NCI-H1048 (cell line): ENCODE results near the gene PPP1R13B.
"Not testable (repeated sequence)": the region's sequence is repeated elsewhere in the genome, so short reads cannot be mapped to it uniquely, and the experiment has no call there.

Source experiments
- DNase-seq: peaks from one replicate; lab custom pipeline; 2025; lab: John Stamatoyannopoulos, UW

PPP1R13B gene

DNA sequence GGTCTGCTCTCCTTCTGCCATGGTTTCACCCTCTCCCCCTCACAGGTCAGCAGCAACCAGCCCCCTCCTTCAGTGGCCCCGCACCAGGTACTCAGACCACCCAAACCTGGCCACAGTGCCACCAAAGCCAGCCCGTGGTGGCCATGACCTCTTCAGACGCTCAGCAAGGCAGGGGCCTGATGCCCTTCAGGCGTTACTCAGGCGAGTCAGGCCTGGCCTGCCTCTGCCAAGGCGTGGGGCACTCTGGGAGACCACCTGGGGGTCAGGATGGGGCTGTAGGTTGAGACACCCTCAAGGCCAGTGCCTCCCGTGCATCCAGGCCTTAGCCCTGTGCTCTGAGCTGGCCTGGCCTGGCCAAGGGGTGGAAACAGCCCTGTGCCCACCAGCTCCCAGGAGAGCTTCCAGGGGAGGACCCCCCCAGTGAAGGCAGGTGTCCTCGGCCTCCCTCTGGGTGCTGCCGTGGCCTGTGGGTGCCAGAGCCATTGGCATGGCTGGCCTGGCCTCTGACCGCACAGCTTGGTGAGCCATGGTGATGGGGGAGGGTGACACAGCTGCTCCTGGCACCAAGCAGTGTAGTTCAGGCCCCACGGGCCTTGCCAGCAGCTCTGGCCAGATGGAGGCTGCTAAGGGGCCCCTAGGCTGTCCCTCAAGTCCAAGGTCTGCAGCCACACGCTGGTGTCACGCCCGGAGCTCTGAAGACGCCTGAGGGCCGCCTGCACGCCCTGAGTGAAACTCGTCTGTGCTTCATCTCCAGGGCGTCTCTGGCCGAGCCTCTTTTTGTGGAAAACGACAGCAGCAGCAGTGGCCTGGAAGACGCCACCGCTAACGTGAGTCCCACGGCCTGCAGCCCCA is 147.2 kb downstream of the PPP1R13B start:
- no peak for DNase-seq

DNA sequence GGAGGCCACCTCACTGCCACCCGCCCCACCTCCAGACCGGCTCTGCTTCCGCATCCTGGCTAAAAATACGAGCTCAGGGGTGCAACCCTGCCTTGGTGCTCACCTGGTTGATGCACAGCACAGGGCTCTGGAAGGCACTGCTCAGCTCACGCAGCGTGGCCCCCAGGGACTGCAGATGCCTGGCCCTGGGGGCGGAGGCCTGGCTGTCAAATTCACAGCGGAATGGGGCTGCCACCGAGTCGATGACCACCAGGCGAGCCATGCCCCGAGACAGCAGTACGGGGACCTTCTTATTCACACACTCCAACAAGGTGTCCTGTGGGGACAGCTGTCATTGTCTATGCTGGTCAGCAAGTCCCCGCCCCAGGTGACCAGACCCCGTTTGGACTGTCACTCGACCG is 148.1 kb downstream of the PPP1R13B start:
- DNase-seq, result no peak

DNA sequence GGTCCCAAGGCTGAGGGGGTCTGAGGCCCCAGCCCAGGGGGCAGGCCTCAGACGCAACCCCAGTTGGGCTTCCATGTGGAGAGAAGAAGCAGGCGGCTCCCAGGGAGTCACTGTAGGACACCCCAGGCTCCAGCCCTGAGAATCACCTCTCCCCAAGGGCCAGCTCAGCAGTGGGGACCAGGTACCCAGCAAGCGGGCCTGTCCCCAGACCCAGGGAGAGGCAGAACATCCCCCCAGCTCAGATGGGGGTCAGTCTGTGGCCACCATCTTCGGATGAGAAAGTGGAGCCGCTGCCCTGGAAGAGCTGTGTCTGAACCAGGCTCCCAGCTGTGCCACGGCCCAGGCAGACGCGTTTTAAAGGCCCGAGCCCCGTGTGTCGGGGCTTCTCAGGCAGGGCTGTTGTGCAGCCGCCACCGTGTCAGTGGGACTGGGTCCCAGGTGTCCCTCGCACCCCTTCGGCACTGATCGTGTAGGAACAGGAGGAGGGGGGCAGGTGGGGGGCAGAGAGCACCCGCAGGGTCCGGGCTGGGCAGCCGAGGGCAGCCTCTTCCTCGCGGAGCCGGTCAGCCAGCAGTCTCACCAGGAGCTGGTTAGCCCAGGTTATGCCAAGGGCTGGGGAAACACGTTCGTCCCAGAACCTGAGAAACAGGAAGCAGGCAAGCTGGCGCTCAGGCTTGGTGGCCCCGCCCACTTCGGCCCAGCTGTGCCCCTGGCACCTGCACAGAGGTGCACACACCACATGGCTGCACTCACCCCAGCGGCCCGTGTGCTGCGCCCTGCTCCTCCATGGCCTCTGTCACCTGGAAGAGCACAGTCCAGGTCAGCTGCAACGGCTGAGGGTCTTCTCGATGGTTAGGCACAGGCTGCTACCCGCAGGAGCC is 148.8 kb downstream of the PPP1R13B start:
- DNase-seq, result no peak

DNA sequence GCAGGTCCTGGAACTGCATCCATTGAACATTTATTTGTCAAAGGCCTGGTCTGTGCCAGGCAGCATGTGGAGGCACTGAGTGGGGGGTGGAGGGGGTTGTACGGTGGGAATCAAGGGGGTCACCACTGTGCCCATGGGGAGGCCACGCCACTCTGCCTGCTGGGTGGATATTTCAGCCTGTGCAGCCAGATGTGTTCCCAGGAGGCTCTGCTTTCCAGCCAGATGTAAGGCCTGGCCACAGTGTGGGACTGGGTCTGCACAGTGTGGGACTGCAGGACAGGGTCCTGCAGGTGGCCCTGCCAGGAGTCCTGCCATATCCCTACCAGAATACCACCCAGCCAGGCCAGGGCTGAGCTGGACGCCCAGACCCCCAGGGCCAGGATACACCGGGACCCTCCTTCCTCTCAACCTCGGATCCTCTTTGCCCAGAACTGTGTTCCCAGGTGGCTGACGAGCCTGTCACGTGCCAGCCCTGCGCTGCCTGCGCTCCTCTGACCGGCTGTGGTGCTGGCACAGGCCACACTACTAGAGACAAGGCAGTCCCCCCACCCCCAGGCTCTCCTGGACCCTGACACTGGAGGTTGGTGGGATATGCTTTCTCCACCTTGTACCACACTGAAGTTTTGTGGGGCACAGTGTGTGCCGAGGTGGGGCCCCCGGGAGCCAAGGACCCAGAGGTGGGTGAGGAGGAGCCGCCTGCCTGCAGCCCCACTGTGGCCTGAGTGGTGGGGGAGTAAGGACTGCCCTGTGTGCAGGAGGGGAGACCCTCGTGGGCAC is 149.6 kb downstream of the PPP1R13B start:
- DNase-seq, result no peak

DNA sequence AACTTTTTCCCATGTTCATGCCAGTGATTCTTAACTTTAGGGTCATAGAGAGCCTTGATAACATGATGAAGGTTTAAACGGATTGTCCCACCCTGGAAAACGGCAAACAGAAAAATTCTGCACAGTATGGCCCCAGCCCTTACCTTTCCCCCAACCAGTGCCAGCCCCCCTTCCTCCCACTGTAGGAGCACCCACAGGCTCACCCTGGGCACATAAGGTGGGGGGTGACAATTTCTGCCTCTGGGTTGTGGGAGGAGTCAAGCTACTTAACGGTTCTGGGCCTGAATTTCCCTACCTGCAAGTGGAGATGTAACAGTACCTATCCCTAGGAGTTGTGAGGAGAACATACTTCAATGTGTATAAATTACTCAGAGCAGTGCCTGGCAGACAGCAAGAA is 150.2 kb downstream of the PPP1R13B start:
- DNase-seq, result no peak

DNA sequence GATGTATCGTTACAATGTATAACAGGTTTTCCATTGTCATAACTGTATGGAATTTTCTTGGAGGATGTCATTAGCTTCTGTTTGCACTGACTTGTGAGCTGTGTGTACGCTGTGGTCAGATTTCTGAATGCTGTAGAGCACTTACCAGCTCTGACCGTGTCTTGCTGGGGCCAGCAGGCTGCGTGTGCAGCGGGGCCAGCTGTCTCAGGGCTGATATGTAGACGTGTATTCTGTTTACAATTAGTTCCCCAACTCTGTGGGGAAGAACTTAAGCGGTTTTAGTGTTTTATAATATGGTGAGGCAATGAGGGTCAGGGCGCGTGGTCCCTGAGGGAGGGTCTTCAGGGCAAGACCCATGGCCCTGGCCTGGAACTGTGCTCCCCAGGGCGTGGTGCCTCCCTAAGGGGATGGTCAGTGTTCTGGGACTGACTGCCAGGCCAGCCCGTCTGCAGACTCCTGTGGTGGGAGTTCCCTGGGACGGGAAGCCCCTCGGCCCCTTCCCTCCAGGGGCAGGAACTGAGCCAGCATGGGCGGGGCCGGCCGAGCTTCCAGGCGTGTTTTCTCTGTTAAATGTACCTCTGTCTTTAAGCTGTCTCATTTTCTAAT is 150.8 kb downstream of the PPP1R13B start:
- DNase-seq, result no peak

DNA sequence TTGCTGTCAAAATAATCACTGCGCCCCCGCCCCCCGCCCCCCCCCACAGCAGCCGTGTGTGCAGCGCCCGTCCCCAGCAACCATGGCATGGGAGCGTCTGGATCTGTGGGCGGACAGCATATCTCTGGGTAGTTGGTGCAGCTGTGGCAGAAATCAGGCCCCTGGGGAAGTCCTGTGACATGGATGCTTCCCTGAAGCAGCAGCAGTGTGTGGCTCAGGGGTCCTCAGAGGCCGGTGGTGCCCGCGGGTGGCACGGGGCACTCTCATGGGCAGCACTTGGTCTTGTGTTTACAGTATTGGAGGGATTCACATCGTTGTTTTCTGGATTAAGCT is 151.3 kb downstream of the PPP1R13B start:
- no peak for DNase-seq

DNA sequence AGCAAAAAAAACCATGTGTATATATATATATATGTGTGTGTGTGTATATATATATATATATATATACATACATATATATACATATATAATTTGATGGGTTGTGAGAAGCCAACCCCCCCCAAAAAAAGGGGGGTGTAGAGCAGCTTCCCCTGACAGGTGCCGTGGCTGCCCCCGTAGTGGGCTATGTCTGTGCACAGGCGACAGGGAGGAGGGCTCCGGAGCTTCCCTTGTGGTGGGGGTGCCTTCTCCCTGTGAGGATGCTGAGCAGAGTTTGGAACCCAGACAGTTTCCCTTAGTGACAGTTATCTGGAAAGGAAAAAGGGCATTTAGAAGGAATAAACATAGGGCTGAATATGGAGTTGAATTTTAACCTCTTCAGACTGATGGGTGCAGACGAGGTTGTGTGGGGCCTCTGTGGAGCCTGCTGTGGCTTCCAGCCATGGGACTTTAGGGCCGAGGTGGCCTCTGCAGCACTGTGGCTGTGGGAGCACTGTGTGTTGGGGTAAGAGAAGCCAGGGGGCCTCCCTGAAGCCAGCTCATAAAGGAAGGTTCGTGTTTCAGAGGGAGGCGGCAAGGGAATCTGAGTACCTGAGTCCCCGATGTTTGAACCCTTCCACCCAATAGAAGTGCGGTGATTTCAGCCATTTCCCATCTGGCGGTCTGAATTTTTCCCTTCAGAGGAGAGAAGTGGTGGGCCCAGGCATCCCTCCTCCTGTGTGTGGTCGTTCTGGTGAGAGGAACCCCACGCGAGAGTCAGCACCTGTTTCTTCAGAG is 151.9 kb downstream of the PPP1R13B start:
- DNase-seq, result no peak

DNA sequence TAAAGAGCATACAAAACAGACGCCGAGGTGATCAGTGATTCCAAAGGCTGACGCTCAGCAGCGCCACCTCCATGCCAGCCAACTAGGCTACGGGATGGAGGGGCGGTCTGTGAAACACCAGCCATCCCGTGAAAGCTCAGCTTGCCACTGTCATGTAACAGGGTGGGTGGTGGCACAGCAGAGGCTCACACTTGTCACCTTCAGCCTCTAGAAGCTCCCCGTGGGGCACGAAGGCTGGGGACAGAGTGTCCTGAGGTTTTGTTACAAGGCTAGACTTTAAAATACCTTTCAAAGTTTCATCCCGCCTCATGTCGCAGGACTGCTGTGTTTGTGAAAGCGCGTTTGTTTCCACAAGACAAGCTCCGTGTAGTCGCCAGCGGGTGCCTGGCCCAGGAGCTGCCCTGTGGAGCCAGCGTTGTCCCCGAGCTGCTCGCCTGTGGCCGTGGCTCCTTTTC is 152.8 kb downstream of the PPP1R13B start:
- DNase-seq, result no peak

DNA sequence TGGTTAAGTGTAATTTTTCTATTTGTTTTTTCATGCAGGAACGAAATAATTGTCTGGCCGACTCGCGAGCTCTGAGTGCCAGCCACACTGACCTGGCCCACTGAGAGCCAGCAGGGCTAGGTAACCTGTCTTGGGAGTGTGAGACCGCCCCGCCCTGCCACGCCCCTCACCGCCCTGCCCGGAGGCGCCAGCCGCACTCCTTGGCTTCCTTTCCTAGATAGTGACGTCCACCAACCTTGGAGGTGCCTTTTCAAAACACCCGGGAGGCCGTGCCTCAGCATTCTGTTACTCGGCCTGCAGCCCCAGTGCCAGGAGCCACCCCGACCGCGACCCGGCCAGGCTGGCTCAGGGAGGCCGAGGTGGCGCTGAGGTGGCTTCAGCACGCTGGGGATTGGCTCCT is 153.9 kb downstream of the PPP1R13B start:
- no peak for DNase-seq

DNA sequence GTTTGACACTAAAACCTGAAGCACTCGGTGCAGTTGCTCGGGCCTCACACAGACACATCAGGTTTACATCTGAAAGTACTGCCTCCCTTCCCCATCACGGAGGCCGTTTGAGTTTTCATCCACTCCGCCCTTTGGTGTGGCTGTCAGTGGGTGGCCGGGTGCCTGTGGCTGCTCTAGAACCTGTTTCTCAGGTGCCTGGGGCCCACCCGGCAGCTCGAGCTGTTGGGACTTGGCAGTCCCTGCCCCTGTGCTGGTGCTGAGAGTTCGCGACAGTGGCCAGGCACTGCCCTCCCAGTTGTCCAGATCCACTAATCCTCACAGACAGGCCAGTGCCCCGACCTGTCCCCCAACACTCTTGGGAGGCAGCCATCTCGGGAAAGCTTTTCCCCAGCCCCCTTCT is 154.5 kb downstream of the PPP1R13B start:
- DNase-seq, result no peak

DNA sequence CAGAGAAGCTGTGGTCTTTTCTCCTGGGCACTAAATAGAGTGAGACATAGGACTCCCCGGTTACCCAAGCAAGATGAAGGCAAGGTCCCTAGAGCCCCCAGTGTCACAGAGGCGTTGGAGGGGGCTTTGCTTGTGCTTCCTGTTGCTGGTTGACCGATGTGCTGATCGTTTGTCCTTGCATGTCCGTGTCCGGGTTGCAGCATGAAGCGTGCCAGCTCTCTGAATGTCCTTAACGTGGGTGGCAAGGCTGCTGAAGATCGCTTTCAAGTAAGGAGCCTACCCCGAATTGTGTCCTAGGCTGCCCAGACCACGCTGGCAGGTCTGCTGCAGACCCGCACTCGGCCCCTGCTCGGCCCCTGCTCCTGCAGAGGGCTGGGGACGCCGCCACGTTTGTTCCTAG is 155.2 kb downstream of the PPP1R13B start:
- no peak for DNase-seq

DNA sequence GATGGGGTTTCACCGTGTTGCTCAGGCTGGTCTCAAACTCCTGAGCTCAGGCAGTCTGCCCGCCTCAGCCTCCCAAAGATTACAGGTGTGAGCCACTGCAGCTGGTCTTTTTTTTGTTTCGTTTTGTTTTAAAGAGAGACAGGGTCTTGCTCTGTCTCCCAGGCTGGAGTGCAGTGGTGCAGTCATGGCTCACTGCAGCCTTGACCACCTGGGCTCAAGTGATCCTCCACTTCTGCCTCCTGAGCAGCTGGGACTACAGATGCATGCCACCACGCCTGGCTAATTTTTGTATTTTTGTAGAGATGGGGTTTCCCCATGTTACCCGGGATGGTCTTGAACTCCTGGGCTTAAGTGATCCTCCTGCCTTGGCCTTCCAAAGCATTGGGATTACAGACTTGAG is 155.7 kb downstream of the PPP1R13B start:
- DNase-seq, result not testable (repeated sequence)

DNA sequence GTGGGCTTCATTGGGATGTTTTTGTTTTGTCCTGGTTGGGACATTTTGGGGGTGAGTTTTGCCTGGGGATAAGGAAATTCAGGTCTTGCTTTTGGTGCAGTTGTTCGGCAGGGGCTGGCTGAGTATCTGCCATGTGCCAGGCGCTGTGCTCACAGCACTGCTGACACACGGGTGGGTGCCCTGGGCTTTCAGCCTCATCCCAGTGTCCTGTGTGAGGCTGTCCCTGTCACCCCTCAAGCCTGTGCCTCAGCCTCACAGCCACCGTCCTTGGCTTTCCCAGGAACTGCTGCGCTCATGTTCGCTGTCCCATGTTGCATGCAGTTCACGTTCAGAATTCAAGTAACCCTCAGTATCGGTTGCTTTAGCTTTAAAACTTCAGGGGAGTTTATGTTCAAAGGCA is 157.0 kb downstream of the PPP1R13B start:
- DNase-seq, result no peak

DNA sequence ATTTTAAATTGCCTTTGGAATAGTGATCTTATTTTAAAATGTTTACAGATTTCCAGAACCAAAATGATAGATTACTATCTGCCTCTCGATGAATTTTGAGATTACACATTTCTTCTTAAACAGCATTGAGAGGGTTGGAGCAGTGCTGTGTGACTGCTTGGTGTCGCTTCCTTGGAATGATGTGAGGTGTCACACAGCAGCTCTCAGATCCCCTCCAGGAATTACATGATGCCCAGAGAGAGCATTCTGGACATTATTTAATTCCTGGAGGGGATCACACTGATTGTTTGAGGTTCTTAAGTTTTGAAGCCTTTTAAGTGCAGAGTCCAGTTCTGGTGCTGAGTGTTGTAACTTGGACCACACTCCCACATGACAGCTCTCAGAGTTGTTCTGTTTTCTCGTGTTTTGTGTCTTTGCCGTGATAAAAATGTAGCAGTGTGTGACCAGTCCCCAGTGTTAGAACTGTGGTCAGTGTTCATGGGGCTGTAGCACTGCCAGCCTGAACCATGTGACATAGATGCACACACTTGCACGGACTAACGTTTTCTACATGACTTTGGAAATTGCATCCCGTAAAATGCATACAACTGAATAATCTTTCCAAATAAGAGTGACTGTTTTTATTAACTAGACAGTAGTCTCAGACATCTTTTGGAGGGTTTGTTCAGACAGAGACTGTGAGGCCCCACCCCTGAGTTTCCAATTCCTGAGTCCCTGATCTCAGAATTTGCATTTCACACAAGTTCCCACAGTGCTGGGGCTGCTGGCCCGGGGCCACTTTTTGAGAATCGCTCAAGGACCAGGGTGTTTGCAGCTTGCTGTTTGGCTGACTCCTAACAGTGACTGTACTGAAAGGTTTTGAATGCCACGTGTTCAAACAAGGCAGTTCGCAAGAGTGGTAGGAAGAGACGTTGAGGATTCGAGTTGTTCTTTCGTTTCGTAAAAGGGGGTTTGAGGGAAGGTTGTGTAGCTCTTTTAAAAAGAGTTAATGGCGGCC is 158.2 kb downstream of the PPP1R13B start:
- DNase-seq, result peak; percentile 62

DNA sequence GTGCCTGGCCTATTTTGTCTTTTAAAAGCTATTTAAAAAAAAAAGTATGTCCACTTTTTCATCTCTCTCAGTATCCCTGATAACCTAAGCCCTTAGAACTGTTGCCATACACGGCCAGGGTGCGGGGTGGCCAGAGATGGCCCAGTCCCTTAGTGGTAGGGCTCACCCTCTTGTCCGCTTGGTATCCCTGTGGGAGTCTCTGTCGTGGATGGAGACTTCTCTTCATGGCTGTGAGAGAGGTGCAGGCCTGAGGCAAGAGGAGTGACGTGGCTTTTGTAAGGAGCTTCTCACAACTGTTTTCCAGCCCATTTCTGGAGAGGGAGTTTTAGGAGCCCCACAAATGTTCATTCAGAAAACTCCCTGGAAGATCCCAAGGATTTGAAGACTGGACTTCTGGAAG is 158.9 kb downstream of the PPP1R13B start:
- no peak for DNase-seq

DNA sequence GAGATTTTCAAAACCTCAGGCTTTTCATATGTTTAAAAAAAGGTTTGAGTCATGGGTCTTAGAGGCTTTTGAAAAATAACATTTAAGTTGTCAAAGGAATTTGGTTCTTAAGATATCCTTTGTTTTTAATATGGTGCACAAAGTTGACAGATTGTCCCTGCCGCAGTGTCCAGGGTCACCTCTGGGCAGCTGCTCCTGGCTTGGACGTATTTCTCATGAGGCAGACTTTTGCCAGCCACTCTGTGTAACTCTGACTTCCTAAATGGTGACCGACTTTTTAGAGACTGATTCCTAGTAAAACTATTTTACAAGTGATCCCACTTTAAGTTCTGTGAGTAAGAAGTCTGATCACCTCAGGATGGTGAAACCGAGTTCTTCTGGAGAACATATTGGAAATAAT is 159.7 kb downstream of the PPP1R13B start:
- DNase-seq, result no peak

DNA sequence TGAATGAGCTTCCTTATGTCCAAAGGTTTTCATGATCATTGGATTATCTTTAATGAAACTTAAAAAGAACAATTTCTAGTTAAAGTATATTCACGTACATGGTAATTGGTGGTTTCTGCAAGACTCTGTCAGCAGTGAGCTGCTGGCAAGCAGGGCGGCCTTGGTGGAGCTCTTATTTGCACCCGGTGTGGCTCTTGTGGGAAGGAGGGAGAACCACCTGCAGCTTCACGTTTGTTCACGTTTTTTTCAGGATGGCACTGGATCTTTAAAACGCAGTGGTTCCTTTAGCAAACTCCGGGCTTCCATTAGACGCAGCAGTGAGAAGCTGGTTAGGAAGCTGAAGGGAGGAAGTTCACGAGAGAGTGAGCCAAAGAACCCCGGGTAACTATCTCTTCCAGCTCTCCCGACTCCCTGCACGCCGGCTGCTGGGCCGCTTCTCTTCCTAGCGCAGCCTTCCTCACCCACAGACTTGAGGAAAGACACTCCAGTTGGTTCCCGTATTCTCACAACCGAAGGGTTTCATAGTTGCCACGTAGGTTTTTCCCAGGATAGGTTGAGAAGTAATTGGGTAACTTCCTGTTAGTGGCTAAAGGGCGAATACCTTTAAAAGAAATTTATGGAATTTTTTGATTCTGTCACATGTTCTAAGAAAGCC is 160.4 kb downstream of the PPP1R13B start:
- DNase-seq, result no peak
